OCI-LY3 (cell line): ENCODE measurements around the gene MAPKAPK2.

Source experiments
- CTCF ChIP-seq: fragments of 200-600, 300-600 bp; sonication (generic); IDR thresholded peaks from 2 replicates; pipeline ENCODE4 v1.5.1; 2014; ENCODE audit warnings: antibody characterized with exemption, low read length, low read depth
- EZH2phosphoT487 ChIP-seq: fragments of 200-600 bp; shearing (Covaris generic); IDR thresholded peaks from 2 replicates; pipeline ENCODE4 v1.6.1; 2018; ENCODE audit warnings: antibody characterized with exemption, mixed run types, low read depth

- no peak for TF ChIP-seq CTCF
- TF ChIP-seq EZH2phosphoT487, result no peak
Observed at GRCh38 chr1:206674236-206674635, 10.5 kb upstream of the MAPKAPK2 start.
